Astrocyte of the spinal cord (primary cell): ENCODE data around the gene ACOT4.
"Not testable (repeated sequence)": the region's sequence is repeated elsewhere in the genome, so short reads cannot be mapped to it uniquely, and the experiment has no call there.

Experiments
- DNase-seq: peaks from one replicate; pipeline ENCODE4 v3.0.0; 2011; ENCODE audit warnings: low read depth, low spot score
- H3K4me3 ChIP-seq: 2 replicates; pipeline ENCODE4 v1.5.1; 2011; ENCODE audit warnings: low read depth, mild to moderate bottlenecking, low read length, moderate library complexity
- in situ Hi-C: cut with HindIII; loops from 2 replicates; pipeline ENCODE4 v1.10.0; 2017; ENCODE audit warnings: low sequenced_read_pairs
- TF ChIP-seq, protein P1 (sequence below): IDR thresholded peaks from 2 replicates; pipeline ENCODE4 v1.5.1; 2012; ENCODE audit warnings: low read depth, mild to moderate bottlenecking, low read length, inconsistent platforms

The ACOT4 gene

DNA sequence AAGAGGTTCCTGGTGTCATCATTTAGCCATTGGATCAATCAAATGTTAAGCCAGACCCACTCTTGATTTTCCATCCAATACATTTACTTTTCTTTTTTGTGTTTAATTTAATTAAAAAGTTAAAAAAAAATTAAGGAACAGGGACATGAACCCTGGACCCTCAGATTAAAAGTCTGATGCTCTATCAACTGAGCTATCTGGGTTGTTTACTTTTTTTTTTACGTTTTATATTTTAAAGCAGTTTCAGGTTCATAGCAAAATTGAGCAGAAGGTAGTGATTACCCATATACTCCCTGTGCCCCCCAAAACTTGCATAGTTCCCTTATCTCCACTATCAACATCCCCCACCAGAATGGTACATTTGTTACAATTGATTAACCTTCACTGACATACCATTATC is 3.0 kb upstream of the ACOT4 start:
- no peak overlapping the region for H3K4me3 ChIP-seq
- DNase-seq: no peak
- TF ChIP-seq, protein P1, sequence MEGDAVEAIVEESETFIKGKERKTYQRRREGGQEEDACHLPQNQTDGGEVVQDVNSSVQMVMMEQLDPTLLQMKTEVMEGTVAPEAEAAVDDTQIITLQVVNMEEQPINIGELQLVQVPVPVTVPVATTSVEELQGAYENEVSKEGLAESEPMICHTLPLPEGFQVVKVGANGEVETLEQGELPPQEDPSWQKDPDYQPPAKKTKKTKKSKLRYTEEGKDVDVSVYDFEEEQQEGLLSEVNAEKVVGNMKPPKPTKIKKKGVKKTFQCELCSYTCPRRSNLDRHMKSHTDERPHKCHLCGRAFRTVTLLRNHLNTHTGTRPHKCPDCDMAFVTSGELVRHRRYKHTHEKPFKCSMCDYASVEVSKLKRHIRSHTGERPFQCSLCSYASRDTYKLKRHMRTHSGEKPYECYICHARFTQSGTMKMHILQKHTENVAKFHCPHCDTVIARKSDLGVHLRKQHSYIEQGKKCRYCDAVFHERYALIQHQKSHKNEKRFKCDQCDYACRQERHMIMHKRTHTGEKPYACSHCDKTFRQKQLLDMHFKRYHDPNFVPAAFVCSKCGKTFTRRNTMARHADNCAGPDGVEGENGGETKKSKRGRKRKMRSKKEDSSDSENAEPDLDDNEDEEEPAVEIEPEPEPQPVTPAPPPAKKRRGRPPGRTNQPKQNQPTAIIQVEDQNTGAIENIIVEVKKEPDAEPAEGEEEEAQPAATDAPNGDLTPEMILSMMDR: no peak
- in situ Hi-C loops: no loop called here

- DNase-seq: no peak
- in situ Hi-C loops: no loop called here
- H3K4me3 ChIP-seq: no peak overlapping the region
- TF ChIP-seq, protein P1: no peak
Observed at GRCh38 chr14:73589116-73589515, 2.6 kb upstream of the ACOT4 start.

DNA sequence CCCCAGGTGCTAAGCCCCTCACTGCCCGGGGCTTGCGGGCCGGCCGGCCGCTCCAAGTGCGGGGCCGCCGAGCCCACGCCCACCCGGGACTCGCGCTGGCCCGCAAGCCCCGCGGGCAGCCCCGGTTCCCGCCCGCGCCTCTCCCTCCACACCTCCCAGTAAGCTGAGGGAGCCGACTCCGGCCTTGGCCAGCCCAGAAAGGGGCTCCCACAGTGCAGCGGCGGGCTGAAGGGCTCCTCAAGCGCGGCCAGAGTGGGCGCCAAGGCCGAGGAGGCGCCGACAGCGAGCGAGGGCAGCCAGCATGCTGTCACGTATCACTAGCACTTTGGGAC is 1.0 kb upstream of the ACOT4 start:
- in situ Hi-C loops, H3K4me3 ChIP-seq, DNase-seq: not testable (repeated sequence)

- TF ChIP-seq, protein P1: no peak
- no peak overlapping the region for H3K4me3 ChIP-seq
Observed at GRCh38 chr14:73594491-73594890, 2.8 kb downstream of the ACOT4 start.

GRCh38 chr14:73599499-73599898 is 7.8 kb downstream of the ACOT4 start:
- no peak overlapping the region for H3K4me3 ChIP-seq
- TF ChIP-seq, protein P1: no peak
- DNase-seq: no peak
- in situ Hi-C loops: no loop called here

More at GRCh38 chr14:73594491-73594890, 2.8 kb downstream of the ACOT4 start:
- in situ Hi-C loops: no loop called here
- DNase-seq: no peak

DNA sequence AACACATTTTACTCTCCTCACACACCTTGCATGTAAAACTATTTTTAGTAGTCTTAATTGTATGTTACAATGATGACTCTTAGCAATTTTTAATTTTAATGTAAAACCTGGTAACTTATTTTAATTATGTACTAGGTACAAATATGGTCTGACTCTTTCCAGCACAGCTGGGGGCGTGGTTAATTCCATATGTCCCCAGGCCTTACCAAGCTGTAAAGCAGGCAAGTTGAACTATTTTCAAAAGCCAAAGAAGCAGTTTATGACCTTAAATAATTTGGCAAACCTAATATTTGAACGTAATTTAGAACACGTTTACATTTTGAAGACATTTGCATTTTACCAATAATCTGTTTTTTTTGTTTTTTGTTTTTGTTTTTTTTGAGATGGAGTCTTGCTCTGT is 11.3 kb downstream of the ACOT4 start:
- TF ChIP-seq, protein P1: no peak
- in situ Hi-C loops: no loop called here
- no peak overlapping the region for H3K4me3 ChIP-seq
- no peak for DNase-seq

- no peak overlapping the region for H3K4me3 ChIP-seq
- in situ Hi-C loops: no loop called here
- no peak for DNase-seq
- TF ChIP-seq, protein P1: no peak
Observed at GRCh38 chr14:73606271-73606670, 14.6 kb downstream of the ACOT4 start.
